Natural killer cell (primary cell): Measurements from ENCODE around the gene DCTPP1. TPM values are rescaled to one million over a fixed set of nuclear protein-coding genes. Genes with fewer than 3 reads are reported as not detected.

Source experiments
- ATAC-seq, 3 donors: fragments of 150-1000 bp in 2 of 3; fragments of 200-7000 bp in 1 of 3; cut with Tn5 transposase; 1 replicate in 1 of 3; 2 replicates in 2 of 3; pipeline ENCODE4 v1.10.0; 2021; ENCODE audit warnings: mild to moderate bottlenecking in 2 of 3, moderate library complexity in 2 of 3
- DNase-seq, 2 donors: peaks; one replicate each; pipeline versions ENCODE4 v3.0.0 to v3.0.0-alpha.2; 2013 to 2021; ENCODE audit warnings: mixed read lengths in 1 of 2
- H3K27ac ChIP-seq: one replicate; pipeline ENCODE4 v1.5.1; 2013; ENCODE audit warnings: mild to moderate bottlenecking, low read length
- H3K27me3 ChIP-seq: one replicate; pipeline ENCODE4 v1.6.1; 2013; ENCODE audit warnings: low read length; ENCODE audit not compliant: control insufficient read depth, insufficient read depth
- H3K36me3 ChIP-seq: one replicate; pipeline ENCODE4 v1.6.1; 2013; ENCODE audit warnings: low read length; ENCODE audit not compliant: control insufficient read depth, insufficient read depth
- H3K4me1 ChIP-seq: one replicate; pipeline ENCODE4 v1.6.1; 2013; ENCODE audit warnings: low read length; ENCODE audit not compliant: control insufficient read depth, insufficient read depth
- H3K4me3 ChIP-seq: one replicate; pipeline ENCODE4 v1.5.1; 2013; ENCODE audit warnings: low read length
- H3K9me3 ChIP-seq: one replicate; pipeline ENCODE4 v1.6.1; 2013; ENCODE audit warnings: low read length; ENCODE audit not compliant: control insufficient read depth, insufficient read depth
- H3K27ac Mint-ChIP-seq, 2 donors: one replicate each; pipeline ENCODE4 v1.8.0; 2022; ENCODE audit warnings: mild to moderate bottlenecking in 2 of 2, mixed read lengths in 2 of 2, moderate library complexity in 1 of 2
- H3K27me3 Mint-ChIP-seq, 2 donors: one replicate each; pipeline ENCODE4 v1.8.0; 2022; ENCODE audit warnings: low read depth in 2 of 2, mixed read lengths in 2 of 2
- H3K36me3 Mint-ChIP-seq: one replicate; pipeline ENCODE4 v1.8.0; 2022; ENCODE audit warnings: mixed read lengths
- H3K4me1 Mint-ChIP-seq, 2 donors: one replicate each; pipeline ENCODE4 v1.8.0; 2022; ENCODE audit warnings: mixed read lengths in 2 of 2
- H3K4me3 Mint-ChIP-seq: one replicate; pipeline ENCODE4 v1.8.0; 2022; ENCODE audit warnings: mild to moderate bottlenecking, moderate library complexity, mixed read lengths
- H3K9me3 Mint-ChIP-seq, 2 donors: one replicate each; pipeline ENCODE4 v1.8.0; 2022; ENCODE audit warnings: mixed read lengths in 2 of 2
- WGBS: methylation state at CpG from one replicate; pipeline ENCODE4 v1.1.7; 2013; ENCODE audit warnings: missing lambda C conversion rate; ENCODE audit not compliant: insufficient coverage; 5-methylcytosine and 5-hydroxymethylcytosine counted together
- intact Hi-C: fragments of 100-400 bp; cut with micrococcal nuclease; formaldehyde crosslinking; loops from one replicate; pipeline ENCODE4 v1.14.2; 2022
- total RNA-seq, 4 donors: library from RNA; stranded (reverse); fragments of 120-200 nt in 1 of 4; gene quantifications; one replicate each; pipeline versions ENCODE4 v1.2.3 to v1.2.4, GENCODE V29; 2013 to 2022
- TF ChIP-seq, protein P1 (sequence below): fragments of 200-600 bp; IDR thresholded peaks from one replicate; pipeline ENCODE4 v1.8.0; 2022; ENCODE audit warnings: antibody characterized with exemption

The DCTPP1 gene
- total RNA-seq, 3 donors from 2014 or later (not counting 1 experiment from before 2014, with no cell fraction given) = 11.2 to 16.9 (median 15.2) TPM

DNA sequence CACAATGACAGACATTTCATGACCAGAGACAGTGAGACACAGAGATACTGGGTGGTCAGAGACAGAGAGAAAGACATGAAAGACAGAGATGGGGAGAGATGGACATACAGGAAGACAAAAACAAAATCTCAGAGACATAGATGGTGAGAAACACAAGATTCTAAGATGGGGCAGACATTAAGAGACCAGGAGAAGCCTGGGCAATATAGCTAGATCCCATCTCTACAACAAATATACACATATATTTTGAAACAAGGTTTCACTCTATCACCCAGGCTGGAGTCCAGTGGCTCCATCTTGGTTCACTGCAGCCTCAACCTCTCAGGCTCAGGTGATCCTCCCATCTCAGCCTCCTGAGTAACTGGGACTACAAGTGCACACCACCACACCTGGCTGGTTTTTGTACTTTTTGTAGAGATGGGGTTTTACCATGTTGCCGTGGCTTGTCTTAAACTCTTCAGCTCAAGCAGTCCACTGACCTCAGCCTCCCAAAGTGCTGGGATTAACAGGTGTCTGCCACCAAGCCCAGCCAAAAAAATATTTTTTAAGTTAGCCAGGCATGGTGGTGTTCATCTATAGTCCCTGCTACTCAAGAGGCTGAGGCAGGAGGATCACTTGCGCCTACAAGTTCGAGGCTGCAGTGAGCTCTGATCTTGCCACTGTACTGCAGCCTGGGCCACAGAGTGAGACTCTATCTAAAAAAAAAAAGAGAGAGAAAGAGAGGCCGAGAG is 49.6 kb downstream of the DCTPP1 start:
- DNase-seq = no peak
- 91% methylated on average over 4 of the region's 4 CpGs for WGBS

GRCh38 chr16:30379158-30379783 is 50.6 kb downstream of the DCTPP1 start:
- no peak for ATAC-seq
- intact Hi-C loops = loop anchor here (2.0 kb wide), 1 partner anchor 44 kb away; no protein-coding TSS in a partner anchor
- TF ChIP-seq, protein P1, sequence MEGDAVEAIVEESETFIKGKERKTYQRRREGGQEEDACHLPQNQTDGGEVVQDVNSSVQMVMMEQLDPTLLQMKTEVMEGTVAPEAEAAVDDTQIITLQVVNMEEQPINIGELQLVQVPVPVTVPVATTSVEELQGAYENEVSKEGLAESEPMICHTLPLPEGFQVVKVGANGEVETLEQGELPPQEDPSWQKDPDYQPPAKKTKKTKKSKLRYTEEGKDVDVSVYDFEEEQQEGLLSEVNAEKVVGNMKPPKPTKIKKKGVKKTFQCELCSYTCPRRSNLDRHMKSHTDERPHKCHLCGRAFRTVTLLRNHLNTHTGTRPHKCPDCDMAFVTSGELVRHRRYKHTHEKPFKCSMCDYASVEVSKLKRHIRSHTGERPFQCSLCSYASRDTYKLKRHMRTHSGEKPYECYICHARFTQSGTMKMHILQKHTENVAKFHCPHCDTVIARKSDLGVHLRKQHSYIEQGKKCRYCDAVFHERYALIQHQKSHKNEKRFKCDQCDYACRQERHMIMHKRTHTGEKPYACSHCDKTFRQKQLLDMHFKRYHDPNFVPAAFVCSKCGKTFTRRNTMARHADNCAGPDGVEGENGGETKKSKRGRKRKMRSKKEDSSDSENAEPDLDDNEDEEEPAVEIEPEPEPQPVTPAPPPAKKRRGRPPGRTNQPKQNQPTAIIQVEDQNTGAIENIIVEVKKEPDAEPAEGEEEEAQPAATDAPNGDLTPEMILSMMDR = no peak
- peaks cover 78% of the 10 kb centered on the region for H3K4me1 ChIP-seq
- H3K9me3 ChIP-seq = no peaks in the 10 kb centered on the region
- H3K4me1 Mint-ChIP-seq = peaks cover 57 to 64% of the 10 kb centered on the region in 2 donors
- H3K27me3 ChIP-seq = no peaks in the 10 kb centered on the region
- H3K27me3 Mint-ChIP-seq = no peaks in the 10 kb centered on the region
- 39% methylated on average over 27 of the region's 27 CpGs for WGBS
- peak overlapping the region; percentile 99 to 100 for H3K27ac Mint-ChIP-seq
- H3K9me3 Mint-ChIP-seq = no peaks in the 10 kb centered on the region
- peak overlapping the region; percentile 87 for H3K27ac ChIP-seq
- no peak for DNase-seq
- H3K4me3 Mint-ChIP-seq = peak overlapping the region; percentile 97
- peaks cover 16% of the 10 kb centered on the region for H3K36me3 ChIP-seq
- peak overlapping the region; percentile 63 for H3K4me3 ChIP-seq
- no peaks in the 10 kb centered on the region for H3K36me3 Mint-ChIP-seq

More for the DNA sequence above, 49.6 kb downstream of the DCTPP1 start:
- H3K36me3 Mint-ChIP-seq = no peaks in the 10 kb centered on the region
- H3K4me1 ChIP-seq = peaks cover 79% of the 10 kb centered on the region
- H3K9me3 Mint-ChIP-seq = no peaks in the 10 kb centered on the region
- H3K9me3 ChIP-seq = no peaks in the 10 kb centered on the region
- TF ChIP-seq, protein P1 = no peak
- no peak overlapping the region for H3K4me3 ChIP-seq
- H3K27me3 ChIP-seq = no peaks in the 10 kb centered on the region
- peaks cover 16% of the 10 kb centered on the region for H3K36me3 ChIP-seq
- H3K4me1 Mint-ChIP-seq = peaks cover 57 to 64% of the 10 kb centered on the region in 2 donors
- peak overlapping the region; percentile 99 to 100 for H3K27ac Mint-ChIP-seq
- ATAC-seq = no peak
- peak overlapping the region; percentile 79 for H3K4me3 Mint-ChIP-seq
- no peaks in the 10 kb centered on the region for H3K27me3 Mint-ChIP-seq
- no peak overlapping the region for H3K27ac ChIP-seq
- intact Hi-C loops = no loop called here

DNA sequence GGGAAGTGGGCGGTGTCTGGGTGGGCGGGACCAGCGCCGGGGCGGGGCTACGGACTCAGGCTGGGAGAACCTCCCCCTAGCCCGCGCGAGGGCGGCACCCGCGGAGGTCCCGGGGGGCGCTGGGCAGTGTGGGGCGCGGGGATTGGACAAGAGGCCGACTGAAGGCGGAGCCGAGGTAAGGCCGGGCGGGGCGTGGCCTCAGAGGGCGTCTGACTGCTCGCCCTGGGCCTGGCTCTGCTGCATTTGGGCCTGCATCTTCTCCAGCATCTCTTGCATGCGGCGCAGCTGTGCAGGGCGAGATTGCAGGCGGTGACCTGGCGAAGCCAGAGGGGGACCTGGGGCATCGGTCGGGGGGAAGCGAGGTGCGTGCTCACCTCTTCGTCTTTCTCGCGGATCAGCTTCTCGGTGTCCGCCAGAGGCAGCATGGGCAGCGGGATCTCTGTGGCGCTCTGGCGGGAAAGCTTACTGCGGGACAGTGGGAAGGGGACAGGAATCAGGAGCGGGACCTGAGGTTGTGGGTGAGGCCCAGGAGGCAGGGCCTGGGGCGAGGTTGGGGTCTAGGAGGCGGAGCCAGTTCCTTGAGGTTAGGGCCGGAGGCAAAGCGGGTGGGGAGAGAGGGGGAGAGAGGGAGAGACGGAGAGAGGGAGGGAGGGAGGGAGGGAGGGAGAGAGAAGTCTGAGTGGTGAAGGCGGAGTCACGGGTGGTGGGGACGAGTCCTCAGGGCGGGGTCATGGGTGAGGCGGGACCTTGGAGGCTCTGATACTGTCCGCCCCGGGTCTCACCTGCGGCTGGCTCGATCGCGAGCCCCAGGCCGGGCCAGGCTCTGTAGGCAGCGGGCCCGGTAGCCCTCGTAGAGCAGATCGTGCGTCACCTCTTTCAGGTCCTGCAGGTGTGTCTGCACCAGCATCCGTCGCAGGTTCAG is 51.3 kb downstream of the DCTPP1 start:
- TF ChIP-seq, protein P1 = no peak
- Mint-ChIP-seq H3K36me3 (no peaks in the 10 kb centered on the region), H3K27ac (peak overlapping the region; percentile 99 to 100), H3K4me1 (peaks cover 52 to 60% of the 10 kb centered on the region in 2 donors), H3K4me3 (peak overlapping the region; percentile 97), H3K9me3 (no peaks in the 10 kb centered on the region), H3K27me3 (no peaks in the 10 kb centered on the region)
- no peaks in the 10 kb centered on the region for H3K27me3 ChIP-seq
- H3K9me3 ChIP-seq = no peaks in the 10 kb centered on the region
- DNase-seq = peak; percentile 98 to 99
- H3K4me1 ChIP-seq = peaks cover 70% of the 10 kb centered on the region
- peaks cover 16% of the 10 kb centered on the region for H3K36me3 ChIP-seq
- peak overlapping the region; percentile 99 for H3K27ac ChIP-seq
- intact Hi-C loops = loop anchor here (1.0 to 2.0 kb wide), 2 partner anchors 8 to 44 kb away; partner anchors contain the start of gene TBC1D10B
- H3K4me3 ChIP-seq = peak overlapping the region; percentile 64
- ATAC-seq = peak; percentile 85 to 97 (median 86)
- 1% methylated on average over 67 of the region's 67 CpGs for WGBS
